Stimulated activated CD8-positive, alpha-beta memory T cell treated with anti-CD3 and anti-CD28 coated beads, Interleukin-12 subunit alpha, Interleukin-12 subunit beta, amount 100 ng/mL, for 24 hours (primary cell): Measurements from ENCODE around the gene NXPH1.

ENCODE experiments used
- DNase-seq: peaks from one replicate; pipeline ENCODE4 v3.0.0-alpha.2; 2020; ENCODE audit errors: extremely low read depth

Gene NXPH1

GRCh38 chr7:8592167-8592566, 158.8 kb downstream of the NXPH1 start:
- no peak for DNase-seq

GRCh38 chr7:8594115-8594514, 160.7 kb downstream of the NXPH1 start:
- no peak for DNase-seq

GRCh38 chr7:8597565-8597964, 164.2 kb downstream of the NXPH1 start:
- no peak for DNase-seq

- DNase-seq: no peak
Observed at GRCh38 chr7:8601121-8601520, 167.7 kb downstream of the NXPH1 start.

GRCh38 chr7:8605221-8605620, 171.8 kb downstream of the NXPH1 start:
- DNase-seq: no peak

GRCh38 chr7:8612584-8612983, 179.2 kb downstream of the NXPH1 start:
- no peak for DNase-seq

- DNase-seq: no peak
Observed at GRCh38 chr7:8613191-8613590, 179.8 kb downstream of the NXPH1 start.

GRCh38 chr7:8615019-8615418, 181.6 kb downstream of the NXPH1 start:
- DNase-seq: no peak

- no peak for DNase-seq
Observed at GRCh38 chr7:8618441-8619070, 185.1 kb downstream of the NXPH1 start.

GRCh38 chr7:8620169-8620568, 186.8 kb downstream of the NXPH1 start:
- DNase-seq: no peak

GRCh38 chr7:8625612-8626011, 192.2 kb downstream of the NXPH1 start:
- DNase-seq: no peak

- DNase-seq: no peak
Observed at GRCh38 chr7:8627325-8627724, 193.9 kb downstream of the NXPH1 start.

GRCh38 chr7:8628656-8629055, 195.2 kb downstream of the NXPH1 start:
- DNase-seq: no peak

- no peak for DNase-seq
Observed at GRCh38 chr7:8629504-8629903, 196.1 kb downstream of the NXPH1 start.

- DNase-seq: no peak
Observed at GRCh38 chr7:8637322-8637721, 203.9 kb downstream of the NXPH1 start.

GRCh38 chr7:8638076-8638475, 204.7 kb downstream of the NXPH1 start:
- no peak for DNase-seq

- DNase-seq: no peak
Observed at GRCh38 chr7:8639668-8640067, 206.3 kb downstream of the NXPH1 start.

GRCh38 chr7:8640671-8641070, 207.3 kb downstream of the NXPH1 start:
- DNase-seq: no peak

GRCh38 chr7:8668627-8669500, 235.5 kb downstream of the NXPH1 start:
- no peak for DNase-seq

GRCh38 chr7:8669501-8669851, 236.1 kb downstream of the NXPH1 start:
- DNase-seq: no peak

GRCh38 chr7:8684426-8684825, 251.0 kb downstream of the NXPH1 start:
- no peak for DNase-seq

GRCh38 chr7:8699875-8700624, 266.6 kb downstream of the NXPH1 start:
- DNase-seq: no peak

GRCh38 chr7:8702807-8703206, 269.4 kb downstream of the NXPH1 start:
- no peak for DNase-seq
